HG03571 (cell line): ENCODE measurements around the gene RAB3D.
"Not testable (repeated sequence)": the region's sequence is repeated elsewhere in the genome, so short reads cannot be mapped to it uniquely, and the experiment has no call there.

ENCODE experiments used
- ATAC-seq: cut with Tn5 transposase; IDR thresholded peaks from one replicate; pipeline ENCODE4 v1.9.1; 2021; ENCODE audit not compliant: unreplicated experiment

RAB3D gene

DNA sequence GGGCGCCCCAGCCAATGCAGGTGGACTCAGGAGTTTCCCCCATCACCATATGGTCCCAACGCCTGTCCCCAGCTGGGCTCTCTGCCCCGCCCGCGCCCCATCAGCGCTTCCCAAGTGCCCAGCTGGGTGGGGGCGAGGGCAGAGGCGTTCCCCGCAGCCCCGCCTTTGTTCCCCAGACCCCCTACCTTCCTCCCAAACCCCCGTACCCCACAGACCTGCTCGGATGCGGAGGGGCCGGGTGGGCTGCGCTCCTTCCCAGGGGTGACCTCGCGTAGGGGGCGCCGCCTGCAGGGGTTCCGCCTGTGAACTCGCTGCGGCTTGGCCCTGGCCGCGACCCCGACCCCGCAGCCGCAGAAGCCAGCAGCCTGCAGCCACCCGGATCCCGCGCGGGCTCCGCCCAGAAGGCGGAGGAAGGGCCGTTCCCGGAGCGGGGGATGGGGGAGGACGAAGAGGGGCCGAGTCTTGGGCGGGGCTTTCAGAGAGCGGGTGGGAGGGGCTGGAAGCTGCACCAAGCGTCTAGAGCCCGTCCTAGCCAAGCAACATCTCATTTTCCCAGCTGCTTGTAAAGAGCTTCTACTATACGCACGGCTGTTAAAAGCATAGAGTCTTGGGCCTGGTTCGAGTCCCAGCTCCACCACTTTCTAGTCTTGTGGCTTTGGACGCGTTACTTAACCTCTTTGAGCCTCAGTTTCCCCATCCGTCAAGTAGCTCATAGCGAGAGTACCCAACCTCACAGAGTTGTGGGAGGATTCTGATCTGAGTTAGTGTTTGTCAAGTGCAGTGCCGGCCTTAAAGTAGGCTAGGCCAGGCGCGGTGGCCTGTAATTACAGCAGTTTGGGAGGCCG, at the start of gene RAB3D:
TSS of gene RAB3D (minus strand) at position 404 of the 845 bp plus-strand sequence. CDS start 2,258 bp downstream, outside the sequence.
- peak; percentile 55 for ATAC-seq

GRCh38 chr19:11387162-11388034, 47.9 kb upstream of the RAB3D start:
- ATAC-seq: no peak

GRCh38 chr19:11384778-11385129, 45.3 kb upstream of the RAB3D start:
- ATAC-seq: no peak

GRCh38 chr19:11383706-11384048, 44.2 kb upstream of the RAB3D start:
- ATAC-seq: no peak

DNA sequence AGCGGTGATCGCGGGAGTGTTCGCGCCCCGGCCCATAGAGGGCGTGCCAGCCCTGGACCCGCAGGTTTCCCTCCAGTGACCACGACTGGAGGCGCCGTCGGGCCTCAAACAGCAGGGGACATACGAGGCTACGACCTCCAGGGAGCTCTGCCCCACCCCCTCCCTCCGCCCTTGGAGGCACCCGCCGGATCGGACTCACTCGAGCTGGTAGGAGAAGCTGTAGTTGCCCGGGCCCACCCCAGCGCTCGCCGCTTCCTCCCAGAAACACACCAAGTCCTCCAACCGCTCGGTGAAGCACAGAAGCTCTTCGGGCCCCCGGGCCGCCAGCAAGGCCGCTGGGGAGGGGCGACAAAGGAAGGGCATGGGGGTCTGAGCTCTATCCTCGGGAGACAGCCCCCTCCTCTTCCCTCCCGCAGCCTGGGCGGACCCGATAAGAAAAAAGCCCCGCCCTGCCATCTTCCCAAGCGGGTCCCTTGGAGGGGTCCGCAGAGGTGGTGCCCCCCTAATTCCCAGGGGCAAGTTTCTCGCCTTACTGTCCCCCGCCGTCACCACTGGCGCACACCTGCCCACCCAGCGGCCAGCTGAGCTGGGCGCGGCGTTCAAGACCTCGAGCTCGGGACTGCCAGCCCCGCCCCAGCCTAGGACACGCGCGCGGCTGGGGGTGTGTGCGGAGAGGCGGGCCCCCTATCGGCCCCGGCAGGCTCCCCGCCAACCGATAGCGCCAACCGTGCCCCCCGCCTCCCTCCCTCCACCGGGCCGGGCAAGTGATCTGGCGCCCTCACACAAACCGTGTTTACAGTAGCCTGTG, 43.6 kb upstream of the RAB3D start:
- no peak for ATAC-seq

DNA sequence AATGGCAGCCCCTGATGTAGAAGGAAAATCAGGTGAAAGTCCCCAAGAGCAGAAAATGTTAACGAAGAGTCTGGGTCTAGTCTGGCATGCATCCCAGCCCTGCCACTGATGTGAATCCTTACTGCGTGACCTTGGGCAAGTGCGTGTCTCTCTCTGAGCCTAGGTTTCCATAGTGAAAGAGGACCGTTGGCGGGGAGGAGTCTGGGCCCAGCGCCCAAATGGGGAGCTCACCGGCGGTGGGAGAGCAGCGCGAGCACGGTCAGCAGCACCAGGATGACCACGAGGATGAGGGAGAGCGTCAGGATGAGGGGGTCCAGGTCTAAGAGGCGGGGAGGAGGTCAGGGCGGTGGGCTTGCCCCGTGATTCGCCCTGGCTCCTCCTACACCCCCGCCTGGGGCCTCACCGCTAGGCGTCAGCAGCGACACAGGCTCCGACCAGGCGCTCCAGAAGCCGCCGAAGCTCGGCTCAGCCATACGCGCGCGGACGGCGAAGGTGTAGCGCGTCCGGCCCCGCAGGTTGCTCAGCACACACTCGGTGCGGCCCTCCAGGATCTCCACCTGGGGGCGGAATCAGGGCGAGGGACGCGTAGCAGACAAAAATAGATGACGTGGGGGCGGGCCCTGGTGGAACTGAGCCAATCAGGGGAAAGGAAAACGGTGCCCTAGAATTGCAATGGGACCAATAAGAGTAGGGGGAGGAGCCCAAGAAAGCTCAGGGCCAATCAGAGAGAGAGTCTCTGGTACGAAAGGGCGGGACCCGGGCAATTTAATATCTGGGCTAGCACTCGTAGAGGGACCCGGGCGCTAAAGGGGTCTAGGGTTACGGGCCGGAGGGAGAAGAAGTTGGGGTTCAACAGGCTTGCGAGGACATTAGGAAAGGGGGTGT, 41.4 kb upstream of the RAB3D start:
- peak; percentile 58 for ATAC-seq

DNA sequence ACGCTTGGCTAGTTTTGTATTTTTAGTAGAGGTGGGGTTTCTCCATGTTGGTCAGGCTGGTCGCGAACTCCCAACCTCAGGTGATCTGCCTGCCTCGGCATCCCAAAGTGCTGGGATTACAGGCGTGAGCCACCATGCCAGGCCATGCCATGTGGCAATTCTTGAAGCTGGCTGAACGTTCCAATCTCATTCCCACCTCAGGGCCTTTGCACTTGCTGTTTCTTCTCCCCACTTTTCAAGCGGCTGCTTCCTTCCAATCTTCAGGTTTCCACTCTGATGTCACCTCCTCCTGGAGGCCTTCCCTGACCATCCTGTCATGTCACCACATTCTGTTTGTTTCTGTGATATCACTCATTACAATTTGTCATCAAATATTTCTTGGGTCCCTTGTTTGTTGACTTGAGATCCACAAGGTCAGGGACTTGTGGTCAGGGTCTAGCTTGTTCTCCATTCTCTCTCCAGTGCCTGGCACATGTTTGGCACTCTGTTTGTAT, 40.4 kb upstream of the RAB3D start:
- no peak for ATAC-seq

- ATAC-seq: not testable (repeated sequence)
Measured at GRCh38 chr19:11379269-11379845, 39.9 kb upstream of the RAB3D start.

- no peak for ATAC-seq
Measured at GRCh38 chr19:11378319-11379189, 39.1 kb upstream of the RAB3D start.

DNA sequence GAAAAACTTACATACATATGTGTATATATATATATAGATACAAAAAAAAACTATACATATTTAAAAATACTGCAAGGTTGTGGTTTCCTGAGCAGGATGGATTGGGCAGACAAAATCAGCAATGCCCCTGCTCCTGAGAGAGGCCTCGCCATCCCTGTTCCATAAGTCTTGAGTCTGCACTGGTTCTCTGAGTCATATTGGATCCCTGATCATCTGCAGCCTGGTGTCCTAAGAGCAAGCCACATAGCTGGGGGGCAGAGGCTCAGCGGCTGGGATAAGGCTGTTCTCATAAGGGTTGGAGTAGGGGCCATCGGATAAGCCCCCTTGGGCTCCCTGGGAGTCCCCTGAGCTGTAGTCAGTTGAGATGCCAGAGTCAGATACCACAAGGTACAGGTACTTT, 38.3 kb upstream of the RAB3D start:
- ATAC-seq: no peak

- no peak for ATAC-seq
Measured at GRCh38 chr19:11377237-11377636, 37.8 kb upstream of the RAB3D start.

GRCh38 chr19:11375143-11375948, 35.9 kb upstream of the RAB3D start:
- no peak for ATAC-seq

- peak; percentile 83 for ATAC-seq
Measured at GRCh38 chr19:11374433-11375142, 35.1 kb upstream of the RAB3D start, which contains the start of gene SWSAP1. Gene SWSAP1, plus strand, starts transcription at chr19:11374666. Its CDS starts 15 bp downstream, at chr19:11374681.

GRCh38 chr19:11373885-11374432, 34.5 kb upstream of the RAB3D start:
- no peak for ATAC-seq

DNA sequence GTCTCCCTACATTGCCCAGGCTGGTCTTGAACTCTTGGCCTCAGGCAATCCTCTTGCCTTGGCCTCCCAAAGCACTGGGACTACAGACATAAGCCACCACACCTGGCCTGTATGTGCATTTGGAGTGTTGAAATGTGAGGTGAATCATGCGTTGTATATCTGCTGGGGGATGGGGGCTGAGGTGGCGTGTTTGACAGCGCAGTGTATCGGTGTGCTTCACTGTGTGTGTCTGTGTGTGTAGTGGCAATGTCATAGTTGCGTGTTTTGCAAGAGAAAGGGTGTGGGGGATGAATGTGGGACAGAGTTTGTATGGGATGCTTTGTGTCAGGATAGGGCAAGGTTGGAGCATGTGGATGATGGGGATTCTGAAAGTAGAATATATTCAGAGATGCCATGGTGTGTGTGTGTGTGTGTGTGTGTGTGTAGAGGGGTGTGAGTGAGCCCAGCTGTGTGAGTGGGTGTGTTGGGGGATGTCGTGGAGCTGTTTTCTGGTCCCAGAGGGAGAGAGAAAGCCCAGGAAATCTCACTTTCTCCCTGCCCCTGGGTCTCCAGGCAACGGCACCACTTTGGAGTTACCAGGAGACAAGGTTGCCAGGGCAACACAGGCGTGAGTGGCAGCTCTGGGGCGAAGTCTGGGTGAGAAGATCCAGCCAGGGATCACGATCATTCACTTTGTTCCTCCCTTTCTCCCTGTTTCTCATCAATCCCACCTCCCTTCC, 33.9 kb upstream of the RAB3D start:
- no peak for ATAC-seq

DNA sequence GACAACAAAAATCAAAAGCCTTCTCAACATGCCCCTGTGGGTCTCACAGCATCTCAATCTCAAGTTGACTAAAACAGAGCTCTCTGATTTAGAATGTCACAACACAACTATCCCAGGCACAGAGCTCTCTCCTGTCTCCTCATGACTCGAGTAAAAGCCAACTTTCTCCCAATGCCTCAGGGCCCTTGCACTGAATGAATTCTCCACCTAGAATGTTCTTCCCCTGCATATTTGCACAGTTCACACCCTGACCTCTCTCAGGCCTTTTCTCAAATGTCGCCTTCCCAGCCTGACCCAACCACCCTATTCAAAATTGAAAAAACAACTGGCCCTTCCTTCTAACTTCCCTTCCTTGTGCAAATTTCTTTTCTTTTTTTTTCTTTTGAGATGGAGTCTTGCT, 31.3 kb upstream of the RAB3D start:
- ATAC-seq: no peak
